Ureter (tissue), 1 donor: ENCODE results near the gene C4orf54. TPM values are rescaled to one million over a fixed set of nuclear protein-coding genes. Genes with fewer than 3 reads are reported as not detected.

Source experiments
- DNase-seq: peaks from one replicate; pipeline ENCODE4 v3.0.0-alpha.2; 2020; ENCODE audit warnings: low spot score
- total RNA-seq: library from RNA; stranded (reverse); gene quantifications from one replicate; pipeline ENCODE4 v1.2.4, GENCODE V29; 2023
- donor health status: DM: yes; HTN: yes; CAD: no.

Gene C4orf54
- total RNA-seq, 1 donor from 2014 or later: not detected

GRCh38 chr4:99622341-99622740 lies 35.3 kb downstream of the C4orf54 start:
- DNase-seq: no peak

- no peak for DNase-seq
Observed at GRCh38 chr4:99617374-99617773, 40.3 kb downstream of the C4orf54 start.

GRCh38 chr4:99615170-99615820 lies 42.3 kb downstream of the C4orf54 start:
- no peak for DNase-seq

GRCh38 chr4:99614491-99614890 lies 43.1 kb downstream of the C4orf54 start:
- DNase-seq: no peak

GRCh38 chr4:99612704-99613103 lies 44.9 kb downstream of the C4orf54 start:
- no peak for DNase-seq

- DNase-seq: no peak
Observed at GRCh38 chr4:99612281-99612680, 45.3 kb downstream of the C4orf54 start.

GRCh38 chr4:99610605-99611175 lies 46.9 kb downstream of the C4orf54 start:
- DNase-seq: no peak

- DNase-seq: no peak
Observed at GRCh38 chr4:99608417-99608816, 49.2 kb downstream of the C4orf54 start.

Other genes starting within 250 kb of the C4orf54 start
- not detected for gene ADH7, start 222.5 kb downstream of the C4orf54 start, total RNA-seq
- not detected for gene C4orf17, start 146.8 kb downstream of the C4orf54 start, total RNA-seq
- gene TRMT10A, start 93.8 kb downstream of the C4orf54 start, total RNA-seq: 12.5 TPM
- not detected for gene MTTP, start 83.0 kb downstream of the C4orf54 start, total RNA-seq
- 25.3 TPM for gene DAPP1, start 159.0 kb upstream of the C4orf54 start, total RNA-seq
- gene LAMTOR3, start 236.6 kb upstream of the C4orf54 start, total RNA-seq: 48.2 TPM